GM12878 (cell line): Measurements from ENCODE around the gene SNAPC3. TPM values are rescaled to one million over a fixed set of nuclear protein-coding genes. Genes with fewer than 3 reads are reported as not detected.

Experiments
- ATAC-seq: fragments of 200-7000 bp; cut with Tn5 transposase; 3 replicates; pipeline ENCODE4 v1.9.1; 2020; ENCODE audit warnings: mild to moderate bottlenecking, moderate library complexity
- BruUV-seq: library from RNA; stranded (reverse); fragments of 400-500 nt; replicated peaks from 2 replicates; lab custom pipeline; 2021; lab: Mats Ljungman, UMichigan
- CTCF ChIA-PET: fragments of 300-600 bp; sonication (Branson Sonifier 250); formaldehyde crosslinking; extraction: SDS; loops from one replicate; lab custom pipeline; 2021; ENCODE audit warnings: inconsistent platforms; lab: Yijun Ruan, JAX
- POLR2A ChIA-PET: fragments of 350-600 bp; formaldehyde crosslinking; extraction: SDS; loops from one replicate; lab custom pipeline; 2021; ENCODE audit warnings: inconsistent platforms; lab: Charles Lee
- RAD21 ChIA-PET: fragments of 300-600 bp; sonication (Branson Sonifier 250); formaldehyde crosslinking; loops from one replicate; lab custom pipeline; 2023; ENCODE audit warnings: antibody characterized with exemption; ENCODE audit not compliant: unreplicated experiment; lab: Charles Lee
- SMC1A ChIA-PET: fragments of 300-600 bp; sonication (Branson Sonifier 250); formaldehyde crosslinking; loops from one replicate; lab custom pipeline; 2023; ENCODE audit not compliant: unreplicated experiment, uncharacterized antibody; lab: Charles Lee
- DNase-seq: peaks from one replicate; pipeline ENCODE4 v3.0.0-alpha.2; 2011; ENCODE audit warnings: low read depth, low spot score
- FAIRE-seq: peaks from 3 replicates; lab custom pipeline; 2011; peaks lifted over from hg19 to GRCh38; lab: Jason Lieb, UNC
- H2AFZ ChIP-seq: 2 replicates; pipeline ENCODE4 v1.6.0; 2011; ENCODE audit warnings: low read depth, low read length, control low read depth; ENCODE audit not compliant: control insufficient read depth
- H3K27ac ChIP-seq: 2 replicates; pipeline ENCODE4 v1.5.1; 2011; ENCODE audit warnings: control low read depth; ENCODE audit not compliant: control insufficient read depth, insufficient read depth
- H3K27me3 ChIP-seq, 2 experiments: replicated peaks in 1 of 2; 2 replicates each; pipeline versions ENCODE4 v1.6.0 to v1.6.1; 2011; ENCODE audit warnings: low read length in 1 of 2; ENCODE audit not compliant: control insufficient read depth in 2 of 2, insufficient read depth in 2 of 2
- H3K36me3 ChIP-seq, 2 experiments: 2 replicates each; pipeline ENCODE4 v1.5.1; 2011; ENCODE audit warnings: low read length in 1 of 2; ENCODE audit not compliant: control insufficient read depth in 2 of 2, insufficient read depth in 2 of 2
- H3K4me1 ChIP-seq: 2 replicates; pipeline ENCODE4 v1.6.1; 2011; ENCODE audit warnings: mild to moderate bottlenecking, low read length, moderate library complexity, mixed read lengths; ENCODE audit not compliant: control insufficient read depth, insufficient read depth
- H3K4me2 ChIP-seq: 2 replicates; pipeline ENCODE4 v1.6.0; 2011; ENCODE audit warnings: control low read depth; ENCODE audit not compliant: control insufficient read depth, insufficient read depth
- H3K4me3 ChIP-seq: fragments of 200-600 bp; sonication (generic); 2 replicates; pipeline ENCODE4 v1.5.1; 2016
- H3K79me2 ChIP-seq: 2 replicates; pipeline ENCODE4 v1.6.0; 2011; ENCODE audit warnings: low read length; ENCODE audit not compliant: control insufficient read depth, insufficient read depth
- H3K9ac ChIP-seq: 2 replicates; pipeline ENCODE4 v1.8.0; 2011; ENCODE audit warnings: low read length, control low read depth, mixed read lengths; ENCODE audit not compliant: control insufficient read depth, insufficient read depth
- H3K9me3 ChIP-seq: replicated peaks from 3 replicates; pipeline ENCODE4 v1.5.1; 2011; ENCODE audit warnings: mild to moderate bottlenecking, low read length; ENCODE audit not compliant: control insufficient read depth, insufficient read depth
- H4K20me1 ChIP-seq: 2 replicates; pipeline ENCODE4 v1.6.0; 2011; ENCODE audit not compliant: control insufficient read depth, insufficient read depth
- ATF3 ChIP-seq: IDR thresholded peaks from 2 replicates; pipeline ENCODE4 v1.6.1; 2011; ENCODE audit warnings: low read depth, mild to moderate bottlenecking, low read length, moderate library complexity, borderline replicate concordance; ENCODE audit errors: extremely low read depth
- E2F8 ChIP-seq: fragments of 450-650 bp; IDR thresholded peaks from 2 replicates; pipeline ENCODE4 v1.6.1; 2018; ENCODE audit warnings: mild to moderate bottlenecking, low read depth, moderate library complexity; ENCODE audit not compliant: partially characterized antibody
- EZH2 ChIP-seq: IDR thresholded peaks from 2 replicates; pipeline ENCODE4 v1.6.1; 2012; ENCODE audit warnings: low read depth, mild to moderate bottlenecking, control low read depth, inconsistent platforms, low read length, borderline replicate concordance; ENCODE audit not compliant: control insufficient read depth
- IRF5 ChIP-seq: fragments of 450-650 bp; IDR thresholded peaks from 2 replicates; pipeline ENCODE4 v1.6.1; 2017; ENCODE audit warnings: borderline replicate concordance
- JUND ChIP-seq: IDR thresholded peaks from 2 replicates; pipeline ENCODE4 v1.6.1; 2012; ENCODE audit warnings: low read depth, mild to moderate bottlenecking, low read length, improper control_type of control experiment, moderate library complexity
- NR2F1 ChIP-seq: fragments of 450-650 bp; conservative IDR thresholded peaks from 2 replicates; pipeline ENCODE4 v1.6.1; 2017; ENCODE audit warnings: mild to moderate bottlenecking
- PRDM15 ChIP-seq: fragments of 450-650 bp; formaldehyde crosslinking; IDR thresholded peaks from 2 replicates; pipeline ENCODE4 v1.4.0; 2020; ENCODE audit warnings: mild to moderate bottlenecking, moderate library complexity
- RUNX3 ChIP-seq: IDR thresholded peaks from 2 replicates; pipeline ENCODE4 v1.6.1; 2012; ENCODE audit warnings: low read length, inconsistent platforms
- YBX1 ChIP-seq: fragments of 450-650 bp; IDR thresholded peaks from 2 replicates; pipeline ENCODE4 v1.6.1; 2016; ENCODE audit warnings: antibody characterized with exemption
- WGBS: methylation state at CpG from one replicate; pipeline ENCODE4 v1.1.6; 2016; ENCODE audit warnings: low lambda C conversion rate; ENCODE audit not compliant: insufficient replicate concordance, insufficient coverage; ENCODE audit errors: missing lambda C conversion rate; 5-methylcytosine and 5-hydroxymethylcytosine counted together
- in situ Hi-C: fragments of 300-500 bp; cut with MboI; formaldehyde crosslinking; loops from 9 replicates; pipeline ENCODE4 v1.14.3; 2018; ENCODE audit warnings: mixed read lengths
- intact Hi-C: fragments of 100-400 bp; cut with micrococcal nuclease; formaldehyde crosslinking; loops from one replicate; pipeline ENCODE4 v1.14.2; 2022; ENCODE audit not compliant: unreplicated experiment
- polyA plus RNA-seq, 11 experiments: library from polyadenylated mRNA; depleted of rRNA in 4 of 11; unstranded in 6 of 11; stranded (reverse) in 5 of 11; fragments of >200 nt; fragmentation: Nextera tagmentation in 4 of 11; fragmentation: Illumina TruSeq in 1 of 11; extraction: Ambion mirVana in 4 of 11; extraction: Trizol in 1 of 11; gene quantifications; 1 replicate in 1 of 11; 2 replicates in 10 of 11; pipeline versions ENCODE4 v1.2.1 to v1.2.3, GENCODE V29; 2011 to 2016; ENCODE audit warnings: inconsistent platforms in 2 of 11, missing spikeins in 2 of 11, low read depth in 1 of 11
- total RNA-seq, 4 experiments: library from RNA; depleted of rRNA in 3 of 4; stranded (reverse); fragments of >200 nt in 3 of 4; fragmentation: Illumina TruSeq in 1 of 4; extraction: Trizol in 1 of 4; gene quantifications; 2 replicates each; pipeline versions ENCODE4 v1.2.1 to v1.2.3, GENCODE V29; 2013 to 2021

SNAPC3 gene
- total and polyA plus RNA-seq, 10 of the 15 experiments (the other 5 are each of a cell fraction or from before 2014, with no cell fraction given), result 5.7 to 47.4 (median 24.6) TPM

- Histone ChIP-seq H3K27ac (no peak overlapping the region), H4K20me1 (no peaks in the 10 kb centered on the region)
- no peak for ATAC-seq
- TF ChIP-seq ATF3 (no peak), YBX1 (no peak)
- TF ChIP-seq, all 136 proteins: peak for 0
- ChIA-PET SMC1A (no interaction called here), POLR2A (no interaction called here), CTCF (interaction anchor here (0.6 to 0.7 kb wide), 2 partner anchors 27 to 1061 kb away, joined by 3 read pairs; no protein-coding TSS in a partner anchor), RAD21 (no interaction called here)
- DNase-seq (no peak), FAIRE-seq (no peak)
- no peak overlapping the region for H3K4me3 ChIP-seq
- WGBS, result 45% methylated on average over 1 of the region's 1 CpG
- intact Hi-C loops (no loop called here), in situ Hi-C loops (no loop called here)
- H3K9me3 ChIP-seq, result no peaks in the 10 kb centered on the region
- H3K4me1 ChIP-seq, result no peaks in the 10 kb centered on the region
- H3K36me3 ChIP-seq, result no peaks in the 10 kb centered on the region
- no peak overlapping the region for H2AFZ ChIP-seq
- no peaks in the 10 kb centered on the region for H3K79me2 ChIP-seq
- BruUV-seq, result no TSS peak
- no peak overlapping the region for H3K4me2 ChIP-seq
- H3K27me3 ChIP-seq, result no peaks in the 10 kb centered on the region; a peak in 1 of 4 replicates
- no peak overlapping the region for H3K9ac ChIP-seq
Observed at GRCh38 chr9:15381491-15381890, 41.2 kb upstream of the SNAPC3 start.

- H3K4me1 ChIP-seq, result no peaks in the 10 kb centered on the region
- no peak overlapping the region for H3K9ac ChIP-seq
- no peak overlapping the region for H2AFZ ChIP-seq
- no peaks in the 10 kb centered on the region for H3K36me3 ChIP-seq
- ATAC-seq (no peak), DNase-seq (no peak), FAIRE-seq (no peak)
- intact Hi-C loops (no loop called here), in situ Hi-C loops (no loop called here)
- WGBS, result 38% methylated on average over 6 of the region's 6 CpGs
- H3K27ac ChIP-seq, result no peak overlapping the region
- CTCF ChIA-PET, result no interaction called here
- H4K20me1 ChIP-seq, result no peaks in the 10 kb centered on the region
- no peaks in the 10 kb centered on the region for H3K79me2 ChIP-seq
- no peaks in the 10 kb centered on the region for H3K27me3 ChIP-seq
- no peak overlapping the region for H3K4me3 ChIP-seq
- H3K9me3 ChIP-seq, result no peaks in the 10 kb centered on the region
- POLR2A ChIA-PET, result no interaction called here
- H3K4me2 ChIP-seq, result no peak overlapping the region
- BruUV-seq, result no TSS peak
- SMC1A ChIA-PET, result no interaction called here
- RAD21 ChIA-PET, result no interaction called here
- TF ChIP-seq RUNX3 (no peak), EZH2 (no peak), NR2F1 (no peak), JUND (no peak), E2F8 (no peak), IRF5 (no peak), PRDM15 (CRISPR knock-in tag) (no peak)
Observed at GRCh38 chr9:15386465-15386864, 36.2 kb upstream of the SNAPC3 start.
